Daoy (cell line): ENCODE data around the gene OSBPL1A. TPM values are rescaled to one million over a fixed set of nuclear protein-coding genes. Genes with fewer than 3 reads are reported as not detected.

Source experiments
- DNase-seq: peaks from one replicate; pipeline ENCODE4 v3.0.0-alpha.2; 2015; ENCODE audit warnings: low read depth
- total RNA-seq: library from RNA; depleted of rRNA; stranded (reverse); fragments of >200 nt; shearing (Covaris generic); gene quantifications from 2 replicates; pipeline ENCODE4 v1.2.3, GENCODE V29; 2014; rRNA removed

OSBPL1A gene
- total RNA-seq: 13.5 and 23.5 TPM in 2 replicates

DNA sequence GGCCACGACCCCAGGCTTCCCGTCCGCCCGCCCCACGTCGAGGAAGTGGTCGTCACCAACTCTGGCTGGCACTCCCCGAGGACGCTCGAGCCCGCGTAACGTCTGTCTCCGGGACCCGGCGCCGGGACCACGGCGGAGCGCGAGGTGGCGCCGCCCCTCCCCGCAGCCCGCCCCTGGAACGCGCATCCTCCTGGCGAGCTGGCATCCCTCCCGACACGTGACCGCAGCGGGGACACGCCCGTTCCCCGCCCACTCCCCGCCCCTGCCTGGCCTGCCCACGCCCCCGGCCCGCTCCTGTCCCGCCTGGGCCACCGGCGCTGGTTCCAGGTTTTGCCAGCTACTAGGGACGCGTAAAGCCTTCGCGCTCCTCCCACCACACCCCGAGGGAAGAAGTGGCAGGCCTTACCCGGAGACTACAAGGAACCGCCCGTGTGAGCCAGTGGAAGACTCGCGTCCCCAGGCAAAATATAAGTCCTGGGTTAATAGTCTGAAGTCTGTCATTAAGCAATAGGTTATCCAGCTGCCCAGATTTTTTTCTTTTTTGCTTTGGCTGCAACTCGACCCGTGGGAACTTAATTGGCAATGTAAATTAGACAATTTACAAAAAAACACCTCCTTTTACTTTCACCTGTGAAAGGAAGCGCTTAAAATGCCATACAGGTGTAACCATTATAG is at the start of gene OSBPL1A:
TSS of gene OSBPL1A (minus strand) at position 131 of the 675 bp plus-strand sequence. CDS start 20,291 bp downstream, outside the sequence.
- DNase-seq: peak; percentile 95

GRCh38 chr18:24446953-24447538 is 49.4 kb upstream of the OSBPL1A start:
- DNase-seq: no peak

DNA sequence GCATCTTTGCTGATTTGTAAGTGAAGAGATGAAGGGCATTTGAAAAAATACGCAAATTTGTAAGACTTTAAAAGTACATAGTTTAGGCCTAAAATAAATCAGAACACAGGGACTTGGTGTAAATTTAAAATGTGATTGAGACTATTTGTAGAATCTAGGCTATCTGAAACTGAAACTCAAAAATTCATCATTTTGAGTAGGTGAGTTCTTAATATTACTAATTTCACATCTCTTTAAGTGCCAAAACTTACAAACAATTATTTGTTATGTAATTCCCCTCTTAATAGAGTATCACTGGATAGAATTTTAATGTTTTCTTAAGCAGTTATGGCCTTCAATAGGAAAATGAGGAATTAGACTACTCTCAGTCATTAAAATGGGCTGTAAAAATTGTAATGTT is 48.8 kb upstream of the OSBPL1A start:
- DNase-seq: no peak

DNA sequence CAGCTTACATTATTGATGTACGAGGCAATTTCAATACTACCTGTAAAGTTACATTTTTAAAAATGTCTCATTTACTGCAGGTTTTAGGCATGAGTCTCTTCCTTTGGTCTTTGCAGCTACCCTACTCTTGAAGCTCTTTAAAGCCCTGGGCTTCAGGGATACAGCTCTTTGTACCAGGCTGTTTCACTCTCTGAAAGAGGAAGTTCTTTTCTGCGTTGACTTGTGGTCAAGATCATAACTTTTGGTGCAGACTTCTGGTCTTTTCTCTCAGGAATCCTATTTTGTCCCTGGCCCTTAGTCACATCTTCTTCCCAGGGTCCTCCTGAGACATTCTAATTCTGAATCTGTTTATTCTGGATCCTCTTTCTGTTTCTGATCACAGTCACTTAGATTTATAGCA is 46.2 kb upstream of the OSBPL1A start:
- DNase-seq: no peak

DNA sequence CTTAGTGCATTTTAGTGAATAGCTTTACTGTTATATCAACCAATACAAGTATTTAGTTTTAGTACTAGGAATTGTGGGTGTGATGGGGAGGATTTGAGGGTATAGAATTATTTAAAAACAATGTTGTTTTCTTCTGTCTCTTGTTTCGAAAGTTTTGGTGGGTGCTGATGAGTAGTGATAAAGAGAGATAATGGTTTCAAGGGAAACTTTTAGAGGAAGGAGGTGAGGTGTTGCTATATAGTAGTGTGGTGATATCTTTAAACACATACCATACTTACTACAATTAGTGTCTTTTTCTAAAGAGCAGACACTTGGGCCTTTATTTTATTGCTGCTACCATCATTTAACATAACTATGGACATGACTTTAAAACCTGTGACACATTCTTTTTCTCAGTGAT is 39.3 kb upstream of the OSBPL1A start:
- DNase-seq: no peak

DNA sequence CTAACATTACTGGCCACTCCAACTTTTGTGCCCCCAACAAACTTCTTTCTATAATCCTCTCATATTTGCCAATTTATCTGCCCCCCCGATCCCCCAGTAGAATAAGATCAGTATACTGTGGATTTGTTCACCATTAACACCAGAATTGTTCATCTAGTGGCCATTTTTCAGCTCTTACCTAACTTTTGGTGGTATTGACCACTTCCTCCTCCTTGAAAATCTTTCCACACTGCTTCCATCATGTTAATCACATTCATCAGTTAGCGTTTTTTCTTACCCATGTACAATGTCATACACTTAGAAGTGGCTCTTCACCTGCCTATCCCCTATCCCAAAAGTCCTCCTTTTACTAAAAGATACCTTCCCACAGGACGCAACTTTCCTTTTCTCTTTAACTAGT is 35.0 kb upstream of the OSBPL1A start:
- no peak for DNase-seq

DNA sequence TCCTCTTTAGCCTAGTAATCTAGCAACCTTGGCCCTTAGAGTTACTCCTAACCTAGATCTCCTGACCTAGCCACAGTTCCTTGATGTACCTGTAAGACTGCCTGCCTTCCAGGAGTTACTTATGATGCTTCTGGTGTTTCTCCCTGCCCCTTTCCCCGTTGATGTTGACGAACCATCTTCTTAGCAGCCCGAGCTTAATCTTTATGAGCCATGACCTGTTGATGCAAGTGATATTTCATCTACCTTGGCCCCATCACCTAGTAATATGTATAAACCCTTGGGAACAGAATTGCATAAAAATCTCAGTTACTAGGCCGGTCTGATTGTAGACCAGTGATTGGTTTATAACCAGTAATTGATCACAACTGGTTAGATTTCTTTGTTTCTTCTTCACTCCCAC is 31.6 kb upstream of the OSBPL1A start:
- DNase-seq: no peak

- DNase-seq: no peak
Measured at GRCh38 chr18:24428709-24429108, 31.1 kb upstream of the OSBPL1A start.

- DNase-seq: peak; percentile 9
Measured at GRCh38 chr18:24427484-24427883, 29.9 kb upstream of the OSBPL1A start.

DNA sequence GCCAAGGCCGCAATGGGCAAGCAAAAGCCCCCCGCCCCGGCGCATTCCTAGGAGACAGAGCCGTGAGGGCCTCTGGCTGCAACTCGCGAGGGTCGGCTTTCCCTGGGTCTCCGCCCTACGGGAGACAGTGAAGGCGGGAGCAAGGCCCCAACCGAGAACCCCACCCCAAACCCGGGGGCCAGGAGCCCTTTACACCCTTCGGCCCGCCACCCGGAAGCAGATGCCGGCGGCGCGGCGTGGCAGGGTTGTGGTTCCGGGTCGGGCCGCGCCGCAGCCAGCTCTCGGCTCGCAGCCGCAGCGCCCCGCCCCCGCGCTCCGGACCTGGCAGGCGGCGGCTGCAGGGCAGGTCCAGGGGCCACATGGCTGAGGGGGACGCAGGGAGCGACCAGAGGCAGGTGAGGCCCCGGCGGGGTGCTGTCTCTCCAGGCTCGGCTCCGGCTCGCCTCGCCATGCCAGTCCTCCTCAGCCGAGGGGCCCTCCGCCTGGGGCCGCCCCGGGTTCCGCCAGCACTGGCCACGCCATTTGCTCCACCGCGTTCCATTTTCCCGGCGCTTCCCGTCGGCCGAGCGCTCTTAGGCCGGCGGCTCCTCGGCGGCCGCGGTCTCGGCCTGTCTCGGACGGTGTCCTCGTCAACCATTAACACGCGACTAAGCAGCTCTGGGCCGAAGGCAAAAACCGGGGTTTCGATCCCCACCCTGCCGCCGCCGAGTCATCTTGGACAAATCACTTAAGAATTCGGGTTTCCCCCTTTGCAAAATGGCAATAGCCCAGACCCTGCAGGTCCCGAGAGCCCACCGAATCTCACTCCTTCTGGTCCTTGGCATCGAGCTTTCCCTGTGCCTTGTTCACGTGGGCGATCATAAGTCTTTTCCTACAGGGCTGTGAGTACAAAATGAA is 29.0 kb upstream of the OSBPL1A start, which contains the start of gene IMPACT:
TSS of gene IMPACT (plus strand) at position 273 of the 897 bp plus-strand sequence. CDS start at position 360, 87 bp downstream.
- peak; percentile 90 for DNase-seq

DNA sequence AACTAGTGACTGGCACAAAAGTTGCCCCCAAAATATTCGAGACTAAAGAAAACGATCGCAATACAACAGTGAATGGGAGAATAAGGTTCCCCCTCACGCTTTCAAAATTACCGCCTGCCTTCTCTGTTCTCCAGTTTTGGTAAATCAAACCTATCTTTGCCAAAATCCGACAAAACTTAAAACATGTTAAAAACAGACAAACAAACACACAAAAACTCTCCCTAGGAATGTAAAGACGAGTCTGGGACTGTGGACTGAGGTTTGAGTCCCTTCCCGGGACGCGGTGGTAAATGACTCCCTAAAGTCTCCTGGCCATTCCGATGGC is 28.4 kb upstream of the OSBPL1A start:
- DNase-seq: no peak

DNA sequence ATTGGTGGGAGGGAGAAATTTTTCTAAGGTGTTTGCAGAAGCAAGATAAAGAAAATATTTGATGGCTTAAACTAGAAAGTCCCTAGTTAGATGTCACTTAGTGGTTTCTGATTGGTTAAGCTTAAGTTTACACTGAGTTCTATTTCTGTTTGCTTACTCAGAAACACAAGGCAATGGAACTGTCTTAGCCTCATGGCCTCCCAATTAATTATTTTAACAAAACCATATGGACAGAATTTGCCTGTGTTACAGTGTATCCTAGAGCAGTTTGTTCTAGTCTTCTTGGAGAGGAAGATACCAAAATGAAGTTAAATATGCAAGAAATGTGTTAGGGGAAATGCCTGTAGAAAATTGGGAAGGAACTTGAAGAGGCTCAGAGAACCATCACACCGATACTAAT is 24.2 kb upstream of the OSBPL1A start:
- no peak for DNase-seq

DNA sequence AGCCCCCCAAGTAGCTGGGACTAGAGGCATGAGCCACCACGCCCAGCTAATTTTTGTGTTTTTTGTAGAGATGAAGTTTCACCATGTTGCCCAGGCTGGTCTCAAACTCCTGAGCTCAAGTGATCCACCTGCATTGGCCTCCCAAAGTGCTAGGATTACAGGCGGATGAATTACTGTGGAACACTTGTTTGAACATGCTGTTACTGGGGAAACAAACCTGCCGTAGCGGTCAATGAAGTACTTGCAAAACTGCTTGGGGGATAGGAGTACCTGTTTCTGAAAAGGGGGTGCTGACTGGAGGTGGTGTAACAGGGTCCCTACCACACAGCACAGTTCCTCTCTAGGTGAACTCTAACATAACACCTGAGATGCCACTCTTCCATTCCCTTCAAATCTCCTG is 22.9 kb upstream of the OSBPL1A start:
- DNase-seq: no peak

DNA sequence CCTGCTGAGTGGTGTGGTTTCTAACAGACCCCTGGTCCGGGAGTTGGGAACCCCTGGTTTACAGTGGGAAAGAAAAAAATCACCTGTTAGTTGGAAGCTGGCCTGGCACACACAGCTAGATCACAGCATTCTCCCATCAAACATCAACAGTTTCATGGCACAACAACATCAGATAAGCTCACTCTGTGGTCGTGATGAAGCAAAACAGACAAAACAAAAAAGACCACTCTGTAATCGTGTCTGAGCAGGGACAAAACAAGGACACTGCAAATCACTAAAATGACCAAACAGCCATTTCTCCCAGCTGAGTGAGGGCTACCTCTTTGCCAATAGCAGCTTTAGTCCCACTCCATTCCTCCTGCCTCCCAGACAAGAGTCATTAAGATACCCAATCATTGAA is 19.9 kb upstream of the OSBPL1A start:
- no peak for DNase-seq

- DNase-seq: no peak
Measured at GRCh38 chr18:24414349-24415003, 16.9 kb upstream of the OSBPL1A start.

DNA sequence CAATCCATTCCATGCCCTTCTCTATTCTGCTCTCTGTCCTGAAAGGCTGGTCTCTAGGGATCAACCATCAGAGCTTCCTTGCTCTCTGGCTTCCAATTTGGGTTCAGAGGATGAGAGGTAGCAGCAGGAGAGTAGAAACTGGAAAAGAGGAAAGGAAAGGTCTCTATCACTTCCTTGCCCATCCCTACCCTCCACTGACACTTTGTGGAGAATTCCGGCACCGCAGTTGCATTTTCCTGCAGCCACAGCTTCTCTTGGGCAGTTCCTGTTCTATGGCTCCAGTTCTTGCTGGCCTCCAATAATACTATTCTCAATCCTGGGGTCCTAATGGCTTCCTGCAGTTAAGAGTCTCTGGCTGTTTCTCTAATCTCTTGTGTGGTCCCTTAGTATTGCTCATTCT is 15.5 kb upstream of the OSBPL1A start:
- DNase-seq: no peak

GRCh38 chr18:24408496-24408895 is 10.9 kb upstream of the OSBPL1A start:
- DNase-seq: no peak

DNA sequence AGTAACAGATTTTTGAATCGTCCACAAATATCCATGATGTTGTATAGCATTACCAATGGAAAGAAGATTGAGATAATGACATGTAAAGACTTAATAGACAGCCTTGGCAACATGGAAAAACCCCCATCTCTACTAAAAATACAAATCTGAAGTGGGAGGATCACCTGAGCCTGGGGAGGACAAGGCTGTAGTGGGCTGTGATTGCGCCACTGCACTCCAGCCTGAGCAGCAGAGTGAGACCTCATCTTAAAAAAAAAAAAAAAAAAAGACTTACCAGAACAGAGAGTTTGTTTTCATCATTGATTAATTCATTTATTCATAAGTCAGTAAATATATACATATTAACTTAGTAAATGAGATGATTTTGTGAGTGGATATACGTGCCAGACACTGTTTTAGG is 7.0 kb upstream of the OSBPL1A start:
- no peak for DNase-seq

DNA sequence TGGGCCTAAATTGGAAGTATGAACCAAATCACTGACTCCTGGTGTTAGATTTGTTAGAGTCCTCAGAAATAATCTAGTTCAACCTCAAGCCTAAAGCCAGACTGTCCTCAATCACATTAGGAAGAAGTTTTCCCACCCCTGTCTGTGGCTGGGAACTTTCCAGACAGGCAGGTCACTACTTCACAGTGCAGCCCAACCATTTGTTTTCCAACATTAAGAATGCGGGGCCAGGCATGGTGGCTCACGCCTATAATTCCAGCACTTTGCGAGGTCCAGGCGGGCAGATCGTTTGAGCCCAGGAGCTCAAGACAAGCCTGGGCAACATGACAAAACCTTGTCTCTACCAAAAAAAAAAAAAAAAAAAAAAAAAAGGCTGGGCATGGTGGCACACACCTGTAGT is 5.5 kb upstream of the OSBPL1A start:
- DNase-seq: no peak

DNA sequence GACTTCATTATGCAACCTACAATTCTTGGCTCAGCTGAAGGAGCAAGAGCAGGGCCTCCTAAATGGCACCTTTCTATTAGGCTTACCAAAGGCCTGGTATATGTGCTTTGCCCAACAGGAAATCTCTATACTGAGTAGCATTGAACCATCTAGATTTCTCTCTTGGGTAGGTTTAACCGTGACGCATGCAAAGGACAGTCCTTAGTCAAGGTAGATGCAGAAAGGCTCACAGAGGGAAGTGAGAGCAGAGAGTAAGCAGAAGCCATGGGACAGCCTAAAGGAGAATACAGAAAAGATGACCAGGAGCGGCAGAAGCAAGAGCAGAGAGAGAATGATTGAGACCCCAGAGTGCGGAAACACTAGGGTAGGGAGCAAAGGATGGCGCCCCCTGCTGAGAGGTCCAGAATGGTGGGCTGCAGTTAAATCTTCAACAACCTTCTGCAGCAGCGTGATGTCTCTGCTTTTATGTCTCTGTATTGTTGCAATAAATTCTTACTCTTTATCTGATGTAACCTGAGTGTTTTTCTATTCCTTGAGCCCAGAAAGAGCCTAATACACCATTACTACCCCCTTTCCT is 4.7 kb upstream of the OSBPL1A start:
- no peak for DNase-seq

DNA sequence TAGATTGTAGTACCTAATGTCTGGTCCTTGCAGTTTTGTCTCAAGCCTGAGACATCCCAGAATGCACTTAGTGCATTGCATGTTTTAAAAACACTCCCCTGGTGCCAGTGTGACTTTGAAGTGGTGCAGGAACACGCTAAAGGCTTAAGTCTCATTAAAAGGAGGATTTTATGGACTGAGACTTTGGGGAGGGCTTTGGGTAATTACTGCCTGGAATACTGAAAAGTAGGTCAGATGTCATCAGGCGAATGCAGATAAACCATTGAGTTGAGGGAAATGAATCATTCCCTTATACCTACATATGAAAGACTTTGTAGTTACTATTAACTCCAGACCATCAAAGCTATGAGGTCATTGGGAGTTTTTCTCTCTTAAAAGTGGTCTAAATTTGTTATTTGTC is 3.0 kb upstream of the OSBPL1A start:
- DNase-seq: peak; percentile 27

- DNase-seq: peak; percentile 72
Measured at GRCh38 chr18:24398540-24398939, 916 bp upstream of the OSBPL1A start.
